Ishikawa (cell line): ENCODE results near the gene ADRB1.

Experiments used
- CEBPB ChIP-seq: IDR thresholded peaks from 2 replicates; pipeline ENCODE4 v1.6.1; 2012
- CREB1 ChIP-seq: IDR thresholded peaks from 2 replicates; pipeline ENCODE4 v1.6.1; 2012; ENCODE audit warnings: low read depth
- EGR1 ChIP-seq: IDR thresholded peaks from 2 replicates; pipeline ENCODE4 v1.6.1; 2012
- EP300 ChIP-seq: IDR thresholded peaks from 2 replicates; pipeline ENCODE4 v1.6.1; 2012; ENCODE audit warnings: borderline replicate concordance
- FOXM1 ChIP-seq: IDR thresholded peaks from 2 replicates; pipeline ENCODE4 v1.6.1; 2012; ENCODE audit warnings: low read depth, borderline replicate concordance
- MAX ChIP-seq: IDR thresholded peaks from 2 replicates; pipeline ENCODE4 v1.6.1; 2012
- NFIC ChIP-seq: IDR thresholded peaks from 2 replicates; pipeline ENCODE4 v1.6.1; 2012
- RAD21 ChIP-seq: IDR thresholded peaks from 2 replicates; pipeline ENCODE4 v1.6.1; 2012; ENCODE audit warnings: low read depth
- REST ChIP-seq: IDR thresholded peaks from 2 replicates; pipeline ENCODE4 v1.6.1; 2012; ENCODE audit warnings: low read depth, mild to moderate bottlenecking
- TAF1 ChIP-seq: IDR thresholded peaks from 2 replicates; pipeline ENCODE4 v1.6.1; 2012; ENCODE audit warnings: low read depth, mild to moderate bottlenecking
- TCF12 ChIP-seq: IDR thresholded peaks from 2 replicates; pipeline ENCODE4 v1.6.1; 2012; ENCODE audit warnings: low read depth
- TEAD4 ChIP-seq: IDR thresholded peaks from 2 replicates; pipeline ENCODE4 v1.6.1; 2012
- USF1 ChIP-seq: IDR thresholded peaks from 2 replicates; pipeline ENCODE4 v1.6.1; 2012
- YY1 ChIP-seq: IDR thresholded peaks from 2 replicates; pipeline ENCODE4 v1.6.1; 2012; ENCODE audit warnings: low read depth
- ZBTB7A ChIP-seq: IDR thresholded peaks from 2 replicates; pipeline ENCODE4 v1.6.1; 2012; ENCODE audit warnings: low read depth

Gene ADRB1

GRCh38 chr10:114073395-114074186 is 29.9 kb downstream of the ADRB1 start:
- TF ChIP-seq YY1 (no peak), FOXM1 (no peak), TEAD4 (no peak), MAX (no peak), CREB1 (no peak), USF1 (no peak), TCF12 (no peak)

- TF ChIP-seq CEBPB (peak; percentile 72), NFIC (no peak)
These were observed 31.4 kb downstream of the ADRB1 start for GRCh38 chr10:114075093-114075492.

- TF ChIP-seq ZBTB7A (no peak), USF1 (no peak), TEAD4 (no peak), NFIC (no peak), CREB1 (no peak)
These were observed 33.7 kb downstream of the ADRB1 start for GRCh38 chr10:114077347-114077746.

- no peak for TF ChIP-seq YY1
- TF ChIP-seq EGR1: no peak
- no peak for TF ChIP-seq RAD21
- no peak for TF ChIP-seq TAF1
- TF ChIP-seq ZBTB7A: no peak
- TF ChIP-seq FOXM1: no peak
- TF ChIP-seq NFIC: no peak
- TF ChIP-seq CEBPB: no peak
- no peak for TF ChIP-seq EP300
- TF ChIP-seq TEAD4: no peak
- no peak for TF ChIP-seq TCF12
- TF ChIP-seq MAX: no peak
- no peak for TF ChIP-seq USF1
- no peak for TF ChIP-seq CREB1
- TF ChIP-seq REST: no peak
These were observed 34.2 kb downstream of the ADRB1 start for GRCh38 chr10:114077815-114078219.

GRCh38 chr10:114078346-114078745 is 34.7 kb downstream of the ADRB1 start:
- TF ChIP-seq REST (no peak), CREB1 (no peak), ZBTB7A (no peak), TAF1 (no peak), CEBPB (no peak), YY1 (no peak), TEAD4 (no peak), EP300 (no peak), RAD21 (no peak), EGR1 (no peak)

- TF ChIP-seq EGR1 (no peak), CREB1 (no peak), NFIC (no peak), YY1 (no peak), TEAD4 (no peak), TAF1 (no peak), REST (no peak)
These were observed 35.8 kb downstream of the ADRB1 start for GRCh38 chr10:114079421-114079820.
